NCI-H2227 (cell line): Measurements from ENCODE around the gene SLC24A4.
"Not testable (repeated sequence)": the region's sequence is repeated elsewhere in the genome, so short reads cannot be mapped to it uniquely, and the experiment has no call there.

Experiments used
- DNase-seq: peaks from one replicate; lab custom pipeline; 2025; ENCODE audit not compliant: unreplicated experiment; lab: John Stamatoyannopoulos, UW

SLC24A4 gene

DNA sequence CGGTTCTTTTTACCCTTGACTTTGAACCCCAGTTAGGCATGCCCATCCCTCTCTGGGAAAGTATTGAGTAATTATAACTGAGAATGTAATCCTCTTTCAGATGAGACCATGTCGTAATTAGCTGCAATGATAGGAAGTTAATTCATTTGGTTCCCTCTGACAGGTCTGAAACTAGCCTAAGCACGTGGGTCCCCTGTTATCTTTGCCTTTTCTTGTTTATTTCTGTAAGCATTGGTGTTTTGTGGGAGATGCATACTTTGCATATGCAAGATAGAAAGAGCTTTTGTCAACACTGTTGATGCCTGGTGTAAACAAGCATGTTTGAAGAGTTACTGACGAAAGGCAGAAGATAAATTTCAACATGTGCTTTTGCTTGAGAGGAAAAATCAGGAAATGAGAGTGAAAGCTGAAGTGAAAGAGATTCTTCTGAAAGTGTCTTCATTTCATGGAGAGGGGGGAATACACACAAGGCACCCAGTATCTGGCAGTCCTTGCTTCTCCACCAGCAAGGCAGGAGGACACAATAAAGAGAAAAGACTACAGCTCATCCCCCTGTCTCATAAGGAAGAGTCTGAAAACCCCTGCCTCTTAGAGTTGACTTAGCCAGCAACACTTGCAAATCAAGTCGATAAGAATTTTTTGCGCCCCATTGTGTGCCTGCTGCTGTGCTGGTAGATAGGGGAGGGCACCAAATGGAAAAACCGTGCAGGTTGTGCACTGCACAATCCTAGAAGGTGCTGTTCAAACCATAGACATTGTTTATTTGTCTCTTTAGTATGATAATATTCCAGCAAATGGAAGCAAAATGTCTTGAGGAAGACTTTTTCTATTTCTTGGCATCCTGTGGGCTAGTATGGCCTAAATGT lies 77.8 kb downstream of the SLC24A4 start:
- DNase-seq, result no peak

DNA sequence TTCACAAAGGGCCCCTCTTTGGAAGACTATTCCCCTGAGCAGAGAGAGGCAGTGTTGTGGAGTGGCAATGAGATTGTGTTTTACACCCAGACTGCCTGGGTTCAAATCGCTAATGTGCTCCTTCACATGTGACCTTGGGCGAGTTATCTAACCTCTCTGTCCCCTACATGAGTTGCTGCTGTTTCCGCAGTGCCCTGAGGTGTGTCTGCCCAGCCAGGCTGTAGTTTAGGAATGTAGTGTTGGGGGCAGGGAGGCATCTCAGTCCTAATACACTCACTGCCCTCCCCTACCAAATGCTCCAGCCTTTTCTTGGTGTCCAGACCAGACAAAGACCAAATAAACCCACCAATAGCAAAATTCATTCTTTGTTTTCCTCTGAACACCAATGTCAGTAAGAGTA lies 78.6 kb downstream of the SLC24A4 start:
- DNase-seq, result no peak

DNA sequence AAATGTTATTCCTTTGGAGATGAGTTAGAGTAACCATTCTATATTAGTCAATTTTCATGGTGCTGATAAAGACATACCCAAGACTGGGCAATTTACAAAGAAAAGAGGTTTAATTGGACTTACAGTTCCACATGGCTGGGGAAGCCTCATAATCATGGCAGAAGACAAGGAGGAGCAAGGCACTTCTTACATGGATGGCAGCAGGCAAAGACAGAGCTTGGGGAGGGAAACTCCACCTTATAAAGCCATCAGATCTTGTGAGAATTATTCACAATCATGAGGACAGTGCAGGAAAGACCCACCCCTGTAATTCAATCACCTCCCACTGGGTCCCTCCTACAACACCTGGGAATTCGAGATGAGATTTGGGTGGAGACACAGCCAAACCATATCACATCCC lies 79.5 kb downstream of the SLC24A4 start:
- not testable (repeated sequence) for DNase-seq

DNA sequence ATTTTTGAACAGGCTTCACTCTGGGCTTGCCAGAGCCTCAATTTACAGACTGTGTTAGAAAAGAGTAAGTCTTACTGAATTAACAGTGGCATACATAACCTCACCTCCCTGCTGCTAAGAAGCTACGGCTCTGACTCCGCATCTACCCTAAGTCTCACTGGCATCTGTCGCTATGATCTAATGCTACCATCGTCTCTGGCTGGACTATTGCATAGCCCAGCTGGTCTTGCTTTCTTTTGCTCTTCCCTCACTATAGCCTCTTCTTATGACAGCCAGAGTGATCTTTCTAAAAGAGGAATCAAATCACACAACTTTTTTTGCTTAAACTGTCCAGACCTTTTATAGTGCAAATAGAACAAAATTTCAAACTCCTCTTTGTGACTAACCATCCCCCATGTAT lies 81.1 kb downstream of the SLC24A4 start:
- DNase-seq, result no peak

DNA sequence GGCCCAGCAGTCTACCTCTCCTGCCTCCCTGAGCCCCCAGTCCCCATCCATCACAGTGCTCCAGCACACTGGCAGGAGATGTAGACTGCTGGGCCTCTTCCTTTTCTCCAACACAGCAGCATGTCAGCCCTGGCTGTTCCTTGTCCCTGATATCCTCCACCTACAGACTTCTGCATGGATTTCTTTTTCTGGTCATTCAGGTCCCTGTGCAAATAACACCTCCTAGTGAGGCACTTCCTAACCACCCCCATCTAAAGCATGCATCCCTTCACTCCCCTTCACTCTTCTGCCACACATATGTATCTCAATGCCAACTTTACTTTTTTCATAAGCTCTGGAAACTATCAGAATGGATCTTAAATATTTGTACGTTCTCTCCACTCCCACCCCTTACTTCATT lies 81.5 kb downstream of the SLC24A4 start:
- no peak for DNase-seq

DNA sequence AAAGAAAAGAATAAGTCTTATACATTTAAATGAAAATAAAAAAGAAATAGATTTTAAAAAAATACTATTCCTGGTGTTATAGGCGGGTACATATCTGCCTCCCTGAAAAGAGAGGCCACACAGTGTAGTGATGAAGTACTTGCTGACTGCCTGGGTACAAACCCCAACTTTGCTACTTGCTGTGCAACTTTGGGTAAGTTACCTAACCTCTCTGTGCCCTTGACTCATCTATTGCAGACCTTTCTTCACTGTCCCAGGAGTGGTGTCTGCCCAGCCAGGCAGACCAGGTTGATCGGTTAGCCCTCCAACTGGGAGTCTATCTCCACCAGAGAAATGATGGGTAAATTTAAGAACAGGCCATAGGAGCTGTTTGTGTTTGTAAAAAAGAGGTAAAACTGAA lies 82.0 kb downstream of the SLC24A4 start:
- no peak for DNase-seq

DNA sequence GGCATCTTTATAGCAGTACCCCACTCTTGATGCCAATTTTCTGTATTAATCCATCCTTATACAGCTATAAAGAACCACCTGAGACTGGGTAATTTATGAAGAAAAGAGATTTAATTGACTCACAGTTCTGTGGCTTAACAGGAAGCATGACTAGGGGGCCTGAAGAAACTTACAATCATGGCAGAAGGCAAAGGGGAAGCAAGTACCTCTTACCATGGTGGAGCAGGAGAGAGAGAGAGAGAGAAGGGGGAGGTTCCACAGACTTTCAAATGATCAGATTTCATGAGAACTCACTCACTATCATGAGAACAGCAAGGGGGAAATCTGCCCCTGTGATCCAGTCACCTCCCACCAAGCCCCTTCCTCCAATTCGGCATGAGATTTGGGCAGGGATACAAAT lies 84.4 kb downstream of the SLC24A4 start:
- no peak for DNase-seq

DNA sequence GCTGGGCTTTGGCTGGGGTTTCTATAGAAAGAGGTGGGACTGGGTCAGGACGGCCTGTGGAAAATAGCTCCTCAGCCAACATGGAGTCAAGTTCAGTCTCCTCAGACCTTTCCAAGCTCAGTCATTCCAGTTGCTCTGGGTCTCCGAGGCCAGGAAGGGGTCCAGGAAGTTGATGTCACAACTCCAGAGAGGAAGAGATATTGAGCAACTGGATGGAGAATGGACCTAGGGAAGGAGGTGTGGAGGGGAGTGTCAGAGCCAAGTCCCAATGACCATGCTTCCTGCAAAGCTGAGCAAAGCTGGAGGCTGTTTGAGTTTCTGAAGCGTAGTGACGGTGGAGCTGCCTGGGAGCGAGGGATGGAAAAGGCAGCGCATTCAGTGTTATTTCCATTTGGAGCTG lies 86.1 kb downstream of the SLC24A4 start:
- no peak for DNase-seq

DNA sequence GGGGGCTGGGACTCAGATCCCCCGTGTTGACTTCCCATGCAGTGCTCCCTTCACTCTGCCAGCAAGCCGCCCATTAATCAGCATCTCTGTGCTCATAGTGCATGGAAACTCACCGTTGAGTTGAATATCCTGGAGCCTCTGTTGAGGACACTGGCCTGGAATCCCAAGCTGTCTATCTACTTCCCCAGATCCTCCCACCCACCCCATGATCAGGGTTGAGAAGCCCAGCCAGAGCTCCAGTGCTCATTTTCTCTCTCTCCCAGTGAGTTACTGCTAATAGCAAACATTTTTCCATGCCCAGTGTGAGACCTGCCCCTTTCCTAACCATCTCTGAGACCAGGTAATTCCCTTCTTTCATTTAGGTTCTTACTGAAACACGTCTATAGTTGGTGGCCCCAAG lies 88.2 kb downstream of the SLC24A4 start:
- DNase-seq, result no peak

DNA sequence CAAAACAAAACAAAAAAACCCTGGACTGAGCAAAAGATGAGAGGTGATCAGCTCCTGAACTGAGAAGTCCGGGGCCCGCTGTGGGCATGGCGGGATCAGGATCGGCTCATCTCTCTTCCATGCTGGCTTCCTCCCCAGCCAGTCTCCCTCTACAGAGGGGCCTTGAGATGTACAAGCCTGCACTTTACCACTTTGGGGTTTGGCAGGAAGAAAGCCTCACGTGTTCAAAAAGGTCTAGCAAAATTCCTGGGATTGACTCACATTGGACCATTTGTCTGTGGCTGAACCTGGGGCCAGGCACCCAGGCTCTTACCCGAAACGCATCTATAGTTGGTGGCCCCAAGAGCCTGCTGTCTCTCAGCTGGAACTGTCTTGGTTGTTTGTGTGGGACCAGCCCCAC lies 89.0 kb downstream of the SLC24A4 start:
- DNase-seq, result no peak

DNA sequence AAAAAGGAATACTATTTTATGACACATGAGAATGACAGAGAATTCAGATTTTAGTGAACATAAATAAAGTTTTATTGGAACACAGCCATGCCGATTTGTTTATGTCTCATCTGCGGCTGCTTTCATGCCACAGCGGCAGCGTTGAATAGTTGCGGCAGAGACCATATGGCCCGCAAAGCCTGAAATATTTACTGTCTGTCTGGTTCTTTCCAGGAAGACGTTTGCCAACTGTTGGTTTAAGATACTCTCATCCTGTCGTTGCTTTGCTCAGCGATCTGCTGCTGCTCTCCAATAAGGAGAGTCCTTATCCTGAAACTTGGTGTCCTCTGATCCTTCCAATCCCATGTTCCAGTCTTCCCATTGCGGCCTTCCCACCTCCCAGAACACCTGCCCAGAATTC lies 89.9 kb downstream of the SLC24A4 start:
- DNase-seq, result no peak

DNA sequence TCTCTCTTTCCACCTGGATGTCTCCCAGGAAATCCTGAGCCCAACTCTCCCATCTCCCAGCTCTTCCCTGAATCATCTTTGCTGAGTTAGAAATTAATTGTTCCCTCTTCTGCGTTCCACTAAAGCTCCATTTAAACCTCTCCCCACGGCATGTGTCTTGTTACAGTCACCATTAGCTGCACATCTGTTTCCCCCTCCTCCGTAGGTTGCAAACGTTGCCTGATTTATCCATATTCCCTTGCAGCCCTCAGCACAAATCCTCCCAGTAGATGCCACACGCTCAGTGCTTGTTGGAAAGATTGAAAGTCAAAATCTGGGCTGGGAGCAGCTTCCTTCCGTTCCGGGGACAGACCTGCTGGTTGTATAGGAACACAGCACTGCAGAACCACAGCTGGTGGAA lies 90.4 kb downstream of the SLC24A4 start:
- no peak for DNase-seq

DNA sequence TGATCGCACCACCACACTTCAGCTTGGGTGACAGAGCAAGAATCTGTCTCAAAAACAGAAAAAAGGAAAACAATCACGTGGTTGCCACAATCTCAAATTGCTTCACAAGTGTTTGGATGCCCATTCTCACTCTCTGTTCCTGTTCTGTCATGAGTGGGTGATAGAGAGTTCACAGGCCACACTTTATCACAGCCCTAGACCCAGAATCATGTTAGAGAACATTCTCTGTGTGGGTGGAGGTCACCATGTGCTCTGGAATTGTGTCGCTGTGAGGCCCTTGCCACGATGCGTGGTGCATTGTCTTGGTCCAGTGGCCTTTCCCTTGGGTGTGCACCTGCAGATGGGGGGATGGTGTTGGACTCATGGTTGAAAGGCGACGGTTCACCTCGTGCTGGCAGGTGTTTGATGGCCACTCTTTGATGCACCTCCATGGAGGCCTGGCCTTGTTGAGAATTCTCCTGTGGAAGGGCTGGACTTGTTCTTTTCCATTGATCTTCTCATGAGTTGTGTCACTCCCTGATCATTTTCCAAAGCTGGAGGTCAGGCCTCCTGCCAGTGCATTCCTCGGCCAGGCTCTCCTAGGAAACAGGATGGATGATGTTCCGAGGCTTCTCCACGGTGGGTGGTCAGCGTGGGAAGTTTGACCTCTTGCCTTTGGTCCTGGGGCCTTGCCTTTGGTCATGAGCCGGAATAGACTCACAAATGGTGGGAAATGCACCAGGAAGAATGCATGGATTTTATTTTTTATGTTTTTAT lies 91.9 kb downstream of the SLC24A4 start:
- DNase-seq, result no peak

DNA sequence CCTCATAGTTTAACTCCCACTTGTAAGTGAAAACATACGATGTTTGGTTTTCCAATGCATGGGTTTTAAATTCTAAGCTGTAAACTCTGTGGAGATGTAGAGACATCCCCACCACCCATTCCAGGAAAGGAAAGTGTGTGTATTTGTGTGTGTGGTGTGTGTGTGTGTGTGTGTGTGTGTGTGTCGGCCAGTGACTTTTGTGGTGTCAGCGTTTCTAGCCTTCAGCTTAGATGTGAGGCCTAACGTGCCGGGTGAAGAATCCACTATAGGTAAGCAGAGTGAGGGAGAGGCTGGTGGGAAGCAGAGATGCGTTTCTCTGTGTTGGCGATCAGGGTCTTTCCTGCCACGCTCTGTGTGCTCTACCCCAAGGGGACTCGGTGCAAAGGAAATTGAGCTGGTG lies 93.0 kb downstream of the SLC24A4 start:
- DNase-seq, result no peak

DNA sequence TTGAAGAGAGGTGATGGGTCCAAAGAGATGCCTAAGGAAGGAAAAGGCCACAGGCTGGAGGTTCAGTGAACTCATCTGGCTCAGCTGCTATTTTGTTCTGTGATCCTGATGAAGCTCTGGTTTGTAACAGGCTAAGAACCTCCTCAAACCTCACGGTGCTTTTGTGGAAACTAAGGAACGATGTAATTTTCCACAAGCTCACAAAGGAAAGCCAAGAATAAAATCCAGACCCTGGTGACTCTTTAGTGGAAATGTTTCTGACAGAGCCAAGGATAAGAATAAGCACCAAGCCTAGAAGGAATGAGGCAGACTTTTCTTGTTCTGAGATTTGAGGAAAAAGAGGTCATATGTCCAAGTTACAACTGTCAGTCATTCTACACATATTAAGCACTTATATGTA lies 93.6 kb downstream of the SLC24A4 start:
- DNase-seq, result no peak

DNA sequence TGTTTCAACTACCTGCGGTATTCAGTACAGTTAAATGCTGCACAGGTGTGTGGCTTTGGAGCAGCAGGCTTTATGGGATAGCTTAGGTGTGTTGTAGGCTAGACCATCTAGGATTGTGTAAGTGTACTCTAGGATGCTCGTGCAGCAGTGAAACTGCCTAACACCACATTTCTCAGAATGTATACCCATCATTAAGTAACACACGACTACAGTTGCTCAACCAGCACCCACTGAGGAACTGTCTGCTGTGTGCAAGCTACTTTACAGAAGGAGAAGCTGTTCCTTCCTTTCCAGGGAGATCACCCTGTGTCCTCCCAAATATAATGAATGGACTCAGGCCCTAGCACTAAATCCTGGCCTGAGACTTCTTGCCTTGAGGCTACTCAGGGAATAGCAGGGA lies 94.8 kb downstream of the SLC24A4 start:
- DNase-seq, result no peak

DNA sequence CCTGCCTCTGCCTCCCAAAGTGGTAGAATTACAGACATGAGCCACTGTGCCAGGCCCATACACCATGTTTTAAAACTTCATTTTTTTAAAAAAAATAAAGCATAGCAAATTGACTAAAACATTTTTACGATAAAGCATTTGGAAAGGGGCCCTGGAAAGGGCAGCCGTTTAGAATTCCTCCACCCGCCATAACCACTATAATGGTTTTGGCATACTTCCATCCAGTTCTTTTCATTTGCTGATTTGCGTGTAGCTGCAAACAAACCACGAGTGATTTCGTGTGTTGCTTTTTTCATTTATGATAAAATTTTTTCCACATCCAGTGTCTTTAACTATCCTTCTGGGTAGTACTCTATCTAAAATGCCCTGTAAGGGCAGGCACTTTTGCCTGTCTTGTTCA lies 98.8 kb downstream of the SLC24A4 start:
- no peak for DNase-seq

DNA sequence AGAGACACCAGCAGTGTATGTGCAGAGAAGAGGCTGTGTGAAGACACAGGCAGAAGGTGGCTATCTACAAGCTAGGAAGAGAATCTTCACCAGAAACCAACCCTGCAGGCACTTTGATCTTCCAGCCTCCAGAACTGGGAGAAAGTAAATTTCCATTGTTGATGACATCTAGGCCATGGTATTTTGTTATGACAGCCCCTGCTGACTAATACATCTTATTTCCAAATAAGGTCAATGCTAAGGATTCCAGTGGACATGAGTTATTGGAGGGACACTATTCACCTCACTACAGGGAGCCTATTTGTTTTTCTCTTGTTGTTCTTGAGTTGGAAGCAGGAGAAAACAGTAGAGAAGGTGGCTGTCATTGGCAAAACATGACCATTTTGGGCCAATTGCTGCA lies 102.1 kb downstream of the SLC24A4 start:
- DNase-seq, result no peak

DNA sequence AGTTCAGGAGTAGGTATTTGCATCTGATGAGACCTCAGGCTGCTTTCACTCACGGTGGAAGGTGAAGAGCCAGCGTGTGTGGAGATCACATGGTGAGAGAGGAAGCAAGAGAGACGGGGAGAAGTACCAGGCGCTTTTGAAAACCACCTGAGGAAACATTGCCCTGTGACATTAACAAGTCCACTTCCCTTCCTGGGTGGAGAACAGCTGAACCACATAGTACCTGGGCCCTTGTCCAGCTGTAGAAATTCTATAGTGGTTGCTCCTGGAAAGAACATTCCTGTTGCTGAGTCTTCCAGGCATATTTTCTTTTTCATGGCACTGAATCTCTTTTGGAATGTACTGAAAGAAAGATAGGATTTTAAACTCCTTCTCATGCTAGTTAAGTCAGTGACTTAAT lies 103.3 kb downstream of the SLC24A4 start:
- no peak for DNase-seq

DNA sequence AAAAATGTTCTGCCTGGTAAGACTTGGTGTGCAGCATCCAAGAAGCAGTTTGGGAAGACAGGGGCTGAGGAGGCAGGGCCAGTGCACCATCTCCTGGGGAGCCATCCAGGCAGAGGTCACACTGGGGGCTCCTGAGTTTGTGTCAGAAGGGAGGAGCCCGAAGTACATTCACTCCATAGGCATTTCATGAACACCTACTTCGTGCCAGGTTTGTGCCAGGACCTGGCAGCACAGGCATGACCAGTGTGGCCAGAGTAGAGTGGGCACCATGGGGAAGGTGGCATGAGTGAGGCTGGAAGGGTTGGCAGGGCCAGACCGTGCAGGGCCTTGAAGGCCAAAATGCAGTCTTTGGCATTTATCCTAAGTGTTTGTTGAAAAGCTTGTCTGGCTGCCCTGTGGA lies 104.1 kb downstream of the SLC24A4 start:
- DNase-seq, result no peak

DNA sequence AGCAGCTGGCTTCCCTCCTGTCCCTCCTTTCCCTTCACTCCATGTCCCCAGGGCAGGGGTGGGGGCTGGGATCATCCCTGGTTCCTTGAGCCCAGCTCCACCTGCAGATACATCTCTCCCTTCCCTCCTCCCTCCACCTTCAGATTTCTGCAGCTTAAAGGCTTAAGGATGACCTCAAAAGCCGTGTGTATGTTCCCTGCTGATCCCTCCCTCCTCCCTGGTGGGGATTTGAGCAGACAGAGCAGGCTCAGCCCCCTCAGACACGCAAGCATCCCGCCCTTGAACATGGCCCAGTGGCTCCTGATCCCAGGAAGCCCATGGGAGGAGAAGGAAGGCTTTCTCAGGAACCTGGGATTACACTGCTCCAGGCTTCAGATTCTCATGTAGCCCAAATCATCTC lies 107.7 kb downstream of the SLC24A4 start:
- no peak for DNase-seq

DNA sequence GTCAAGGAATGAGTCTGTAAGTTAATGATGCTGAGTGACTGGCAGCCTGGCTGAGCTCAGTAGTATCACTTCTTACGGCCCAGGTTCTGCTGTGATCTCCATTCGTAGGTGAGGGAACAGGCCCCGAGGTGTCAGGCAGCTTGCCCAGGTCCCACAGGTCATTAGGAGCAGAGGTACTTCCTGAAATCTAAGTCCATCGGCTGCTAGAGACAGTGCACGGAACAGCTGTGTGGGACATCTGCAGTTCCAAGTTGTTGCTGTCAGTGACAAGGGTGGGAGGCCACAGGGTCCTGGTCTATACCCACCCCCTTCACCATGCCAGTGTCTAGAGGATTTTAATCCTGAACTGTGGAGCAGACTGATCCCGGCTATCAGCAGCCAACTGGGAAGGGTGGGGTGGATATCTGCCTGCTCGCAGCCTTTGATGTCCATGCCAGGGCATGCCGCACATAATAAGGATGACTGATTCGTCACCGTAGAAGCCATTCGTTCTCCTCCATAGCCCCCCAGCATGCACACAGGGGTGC lies 108.3 kb downstream of the SLC24A4 start:
- DNase-seq, result no peak
